H1 (cell line): ENCODE data around the gene ZC3H14. TPM values are rescaled to one million over a fixed set of nuclear protein-coding genes. Genes with fewer than 3 reads are reported as not detected.

ENCODE experiments used
- CTCF ChIA-PET: fragments of 300-600 bp; sonication (Branson Sonifier 250); formaldehyde crosslinking; loops from one replicate; lab custom pipeline; 2021; ENCODE audit not compliant: partially characterized antibody; lab: Charles Lee
- POLR2A ChIA-PET: fragments of 300-600 bp; sonication (Branson Sonifier 250); formaldehyde crosslinking; loops from one replicate; lab custom pipeline; 2021; ENCODE audit warnings: inconsistent platforms; ENCODE audit not compliant: partially characterized antibody; lab: Charles Lee
- DNase-seq, 2 experiments: peaks; one replicate each; pipeline versions ENCODE4 v3.0.0 to v3.0.0-alpha.2; 2010 to 2022; ENCODE audit warnings: low spot score in 2 of 2, low read depth in 1 of 2, mixed read lengths in 1 of 2
- FAIRE-seq: peaks from 2 replicates; lab custom pipeline; 2011; peaks lifted over from hg19 to GRCh38; lab: Jason Lieb, UNC
- H2AFZ ChIP-seq: 2 replicates; pipeline ENCODE4 v1.8.1; 2012; ENCODE audit warnings: low read length, inconsistent platforms
- H2AK5ac ChIP-seq: 2 replicates; pipeline ENCODE4 v1.6.1; 2013; ENCODE audit warnings: low read depth, low read length
- H2BK120ac ChIP-seq: replicated peaks from 2 replicates; pipeline ENCODE3; 2013; ENCODE audit warnings: low read depth, low read length, inconsistent platforms
- H2BK12ac ChIP-seq: 2 replicates; pipeline ENCODE4 v1.6.1; 2013; ENCODE audit warnings: low read depth, low read length
- H2BK15ac ChIP-seq: 2 replicates; pipeline ENCODE4 v1.6.1; 2013; ENCODE audit warnings: low read length
- H2BK20ac ChIP-seq: 2 replicates; pipeline ENCODE4 v1.6.1; 2013; ENCODE audit warnings: low read length
- H2BK5ac ChIP-seq: 2 replicates; pipeline ENCODE4 v1.6.1; 2013; ENCODE audit warnings: low read depth, low read length
- H3K14ac ChIP-seq: 2 replicates; pipeline ENCODE4 v1.6.1; 2013; ENCODE audit warnings: inconsistent platforms; ENCODE audit not compliant: insufficient read length
- H3K18ac ChIP-seq: 2 replicates; pipeline ENCODE4 v1.6.1; 2013; ENCODE audit warnings: low read length; ENCODE audit errors: extremely low read depth
- H3K23ac ChIP-seq: 2 replicates; pipeline ENCODE4 v1.6.1; 2013; ENCODE audit warnings: inconsistent platforms; ENCODE audit not compliant: insufficient read length
- H3K23me2 ChIP-seq: 2 replicates; pipeline ENCODE4 v1.6.1; 2013; ENCODE audit warnings: low read depth, low read length
- H3K27ac ChIP-seq: 2 replicates; pipeline ENCODE4 v1.6.1; 2011; ENCODE audit warnings: low read depth, low read length, inconsistent platforms
- H3K27me3 ChIP-seq, 4 experiments: replicated peaks in 1 of 4; 1 replicate in 1 of 4; 2 replicates in 3 of 4; pipeline versions ENCODE4 v1.6.1 to v1.8.1; 2011 to 2013; ENCODE audit warnings: low read length in 3 of 4, mild to moderate bottlenecking in 3 of 4, inconsistent platforms in 2 of 4, mixed read lengths in 2 of 4, moderate library complexity in 1 of 4; ENCODE audit not compliant: control insufficient read depth in 3 of 4, insufficient read depth in 3 of 4; ENCODE audit errors: extremely low read depth in 1 of 4
- H3K36me3 ChIP-seq, 4 experiments: 2 replicates each; pipeline versions ENCODE4 v1.6.1 to v1.8.1; 2011 to 2013; ENCODE audit warnings: mild to moderate bottlenecking in 4 of 4, low read length in 3 of 4, moderate library complexity in 2 of 4, control low read depth in 1 of 4, inconsistent platforms in 1 of 4; ENCODE audit not compliant: insufficient read depth in 4 of 4, control insufficient read depth in 2 of 4
- H3K4ac ChIP-seq: replicated peaks from 2 replicates; pipeline ENCODE3; 2013; ENCODE audit warnings: low read length, low read depth, mixed read lengths, inconsistent platforms; ENCODE audit not compliant: insufficient read length
- H3K4me1 ChIP-seq, 4 experiments: replicated peaks in 1 of 4; 1 replicate in 1 of 4; 2 replicates in 3 of 4; pipeline versions ENCODE4 v1.6.1 to v1.8.1; 2011 to 2013; ENCODE audit warnings: low read length in 3 of 4, inconsistent platforms in 2 of 4, mixed read lengths in 1 of 4; ENCODE audit not compliant: insufficient read depth in 4 of 4, control insufficient read depth in 3 of 4
- H3K4me2 ChIP-seq, 2 experiments: 2 replicates each; pipeline versions ENCODE4 v1.6.1 to v1.8.1; 2011 to 2013; ENCODE audit warnings: low read depth in 2 of 2, low read length in 2 of 2, control low read depth in 1 of 2, inconsistent platforms in 1 of 2, mild to moderate bottlenecking in 1 of 2; ENCODE audit not compliant: insufficient read depth in 1 of 2
- H3K4me3 ChIP-seq, 4 experiments: fragments of 200-600, 300-600 bp in 1 of 4; sonication (generic), shearing (Covaris generic), sonication (Bioruptor Twin) in 1 of 4; 2 replicates each; pipeline versions ENCODE4 v1.5.1 to v1.8.1; 2011 to 2016; ENCODE audit warnings: low read length in 4 of 4, low read depth in 3 of 4, control low read depth in 2 of 4, inconsistent platforms in 2 of 4, mild to moderate bottlenecking in 2 of 4, mixed read lengths in 1 of 4, moderate library complexity in 1 of 4; ENCODE audit not compliant: insufficient read depth in 2 of 4; ENCODE audit errors: extremely low read depth in 1 of 4
- H3K56ac ChIP-seq: replicated peaks from 2 replicates; pipeline ENCODE3; 2013; ENCODE audit warnings: low read depth, mild to moderate bottlenecking, mixed read lengths, low read length, inconsistent platforms; ENCODE audit not compliant: insufficient read length
- H3K79me1 ChIP-seq: 2 replicates; pipeline ENCODE4 v1.6.1; 2013; ENCODE audit warnings: low read depth, low read length, control low read depth
- H3K79me2 ChIP-seq, 2 experiments: 2 replicates each; pipeline versions ENCODE4 v1.6.1 to v1.8.1; 2012 to 2013; ENCODE audit warnings: low read length in 2 of 2, mild to moderate bottlenecking in 2 of 2, inconsistent platforms in 1 of 2; ENCODE audit not compliant: insufficient read depth in 2 of 2, control insufficient read depth in 1 of 2
- H3K9ac ChIP-seq, 4 experiments: replicated peaks in 1 of 4; 1 replicate in 1 of 4; 2 replicates in 3 of 4; pipeline versions ENCODE4 v1.6.1 to v1.8.1; 2011 to 2013; ENCODE audit warnings: low read depth in 3 of 4, low read length in 3 of 4, control low read depth in 2 of 4, mild to moderate bottlenecking in 2 of 4, moderate library complexity in 2 of 4, inconsistent platforms in 1 of 4; ENCODE audit errors: extremely low read depth in 1 of 4
- H3K9me3 ChIP-seq, 2 experiments: 2 replicates each; pipeline versions ENCODE4 v1.6.1 to v1.8.1; 2012 to 2013; ENCODE audit warnings: mild to moderate bottlenecking in 2 of 2, moderate library complexity in 2 of 2, control low read depth in 1 of 2, inconsistent platforms in 1 of 2, low read depth in 1 of 2, low read length in 1 of 2, mixed read lengths in 1 of 2; ENCODE audit not compliant: insufficient read depth in 2 of 2
- H4K20me1 ChIP-seq, 2 experiments: replicated peaks in 1 of 2; 2 replicates each; pipeline versions ENCODE3 to v1.8.1; 2011 to 2013; ENCODE audit warnings: inconsistent platforms in 2 of 2, low read length in 2 of 2, mild to moderate bottlenecking in 1 of 2; ENCODE audit not compliant: insufficient read depth in 2 of 2, control insufficient read depth in 1 of 2
- H4K5ac ChIP-seq: 2 replicates; pipeline ENCODE4 v1.6.1; 2013; ENCODE audit warnings: low read length, low read depth, mixed read lengths, inconsistent platforms; ENCODE audit not compliant: insufficient read length
- H4K8ac ChIP-seq: 2 replicates; pipeline ENCODE4 v1.8.0; 2013; ENCODE audit warnings: mild to moderate bottlenecking, moderate library complexity, low read length, inconsistent platforms; ENCODE audit not compliant: insufficient read depth; ENCODE audit errors: extremely low read depth
- H4K91ac ChIP-seq: replicated peaks from 2 replicates; pipeline ENCODE3; 2013; ENCODE audit warnings: low read length, mixed read lengths, inconsistent platforms; ENCODE audit not compliant: insufficient read length
- E2F6 ChIP-seq: IDR thresholded peaks from 2 replicates; pipeline ENCODE4 v1.6.1; 2012; ENCODE audit warnings: inconsistent platforms
- GTF2F1 ChIP-seq: IDR thresholded peaks from 2 replicates; pipeline ENCODE4 v1.6.1; 2012; ENCODE audit warnings: low read depth, low read length, improper control_type of control experiment, borderline replicate concordance
- PHF8 ChIP-seq: fragments of 200-600 bp; sonication (generic); conservative IDR thresholded peaks from 2 replicates; pipeline ENCODE4 v1.7.1; 2012; ENCODE audit warnings: low read depth, mild to moderate bottlenecking, inconsistent platforms, low read length, moderate library complexity
- USF2 ChIP-seq: IDR thresholded peaks from 2 replicates; pipeline ENCODE4 v1.6.1; 2011; ENCODE audit warnings: low read length, improper control_type of control experiment
- WGBS, 2 experiments: shearing (Covaris generic) in 1 of 2; methylation state at CpG; one replicate each; pipeline versions ENCODE4 v1.1.6 to v1.1.7; 2013 to 2015; ENCODE audit warnings: low lambda C conversion rate in 2 of 2, mixed read lengths in 2 of 2, inconsistent platforms in 1 of 2, low coverage in 1 of 2, missing lambda C conversion rate in 1 of 2; ENCODE audit not compliant: insufficient replicate concordance in 2 of 2, insufficient coverage in 1 of 2, insufficient read length in 1 of 2; ENCODE audit errors: extremely low coverage in 1 of 2, missing lambda C conversion rate in 1 of 2; 5-methylcytosine and 5-hydroxymethylcytosine counted together
- polyA plus RNA-seq, 7 experiments: library from polyadenylated mRNA; depleted of rRNA in 3 of 7; stranded (reverse) in 5 of 7; unstranded in 2 of 7; fragments of >200 nt in 5 of 7; fragments of 200-250 nt in 2 of 7; gene quantifications; 1 replicate in 5 of 7; 2 replicates in 1 of 7; 4 replicates in 1 of 7; pipeline versions ENCODE4 v1.2.1 to v1.2.3, GENCODE V29; 2011 to 2013; ENCODE audit warnings: missing spikeins in 2 of 7, mixed read lengths in 2 of 7
- total RNA-seq: library from RNA; stranded (reverse); fragmentation: NEBNext Ultra II Directional; extraction: Animal tissue kit (Norgen Biotek cat#: 25700); gene quantifications from 2 replicates; pipeline ENCODE4 v1.2.1, GENCODE V29; 2021

ZC3H14 gene
- total and polyA plus RNA-seq, 2 of the 8 experiments (the other 6 are each of a cell fraction or from before 2014, with no cell fraction given) = 86.0 to 99.1 TPM

GRCh38 chr14:88612981-88613380, 50.1 kb downstream of the ZC3H14 start:
- H3K4me2 ChIP-seq = no peak overlapping the region
- H3K79me1 ChIP-seq = no peaks in the 10 kb centered on the region
- H4K8ac ChIP-seq = no peak overlapping the region
- no peak for DNase-seq
- no peak for FAIRE-seq
- H3K18ac ChIP-seq = no peak overlapping the region
- no peak overlapping the region for H3K4me3 ChIP-seq
- H3K56ac ChIP-seq = no peak overlapping the region
- H3K9me3 ChIP-seq = no peaks in the 10 kb centered on the region
- H3K27me3 ChIP-seq = no peaks in the 10 kb centered on the region
- POLR2A ChIA-PET = interaction anchor here (0.8 kb wide), 1 partner anchor 31 kb away, joined by 4 read pairs; no protein-coding TSS in a partner anchor
- 96% methylated on average over 4 of the region's 4 CpGs; no CpG with 5 or more reads in 1 of the 2 experiments for WGBS, 2 experiments
- H2BK5ac ChIP-seq = no peak overlapping the region
- H3K23me2 ChIP-seq = no peaks in the 10 kb centered on the region
- no peak overlapping the region for H2BK15ac ChIP-seq
- H4K91ac ChIP-seq = no peak overlapping the region
- no peak overlapping the region for H3K27ac ChIP-seq
- no peak overlapping the region for H3K9ac ChIP-seq
- no peak overlapping the region for H4K5ac ChIP-seq
- H4K20me1 ChIP-seq = peaks cover 0 to 1% of the 10 kb centered on the region in 2 experiments
- H3K4me1 ChIP-seq = peaks cover 0 to 2% (median 0%) of the 10 kb centered on the region in 4 experiments; a peak in 1 of 7 replicates
- no peak overlapping the region for H2BK20ac ChIP-seq
- no peak overlapping the region for H3K23ac ChIP-seq
- H2AFZ ChIP-seq = no peak overlapping the region
- no peak overlapping the region for H3K4ac ChIP-seq
- CTCF ChIA-PET = interaction anchor here (0.7 to 1.1 kb wide), 3 partner anchors 9 to 1323 kb away, joined by 3 to 4 read pairs (median 4); no protein-coding TSS in a partner anchor
- no peaks in the 10 kb centered on the region for H3K79me2 ChIP-seq
- no peak overlapping the region for H2BK12ac ChIP-seq
- H2BK120ac ChIP-seq = no peak overlapping the region
- no peak overlapping the region for H2AK5ac ChIP-seq
- H3K36me3 ChIP-seq = peaks cover 16 to 79% (median 44%) of the 10 kb centered on the region in 4 experiments
- H3K14ac ChIP-seq = no peak overlapping the region
- no peak for TF ChIP-seq E2F6
- TF ChIP-seq USF2 = no peak
- TF ChIP-seq GTF2F1 = no peak
- no peak for TF ChIP-seq PHF8
